Colonic mucosa (tissue), 4 donors: Measurements from ENCODE around the gene CNOT1. TPM values are rescaled to one million over a fixed set of nuclear protein-coding genes. Genes with fewer than 3 reads are reported as not detected.

ENCODE experiments used
- DNase-seq: peaks from one replicate; pipeline ENCODE4 v3.0.0-alpha.2; 2020
- H3K27ac ChIP-seq: fragments of 200-600 bp; one replicate; pipeline ENCODE4 v1.8.0; 2021
- H3K27me3 ChIP-seq: fragments of 200-600 bp; one replicate; pipeline ENCODE4 v1.8.0; 2021
- H3K36me3 ChIP-seq: fragments of 200-600 bp; one replicate; pipeline ENCODE4 v1.8.0; 2021
- H3K4me1 ChIP-seq: fragments of 200-600 bp; one replicate; pipeline ENCODE4 v1.8.0; 2021; ENCODE audit warnings: mild to moderate bottlenecking
- H3K4me3 ChIP-seq: fragments of 200-600 bp; one replicate; pipeline ENCODE4 v1.8.0; 2021
- H3K9ac ChIP-seq, 2 donors: one replicate each; pipeline ENCODE4 v1.7.0; 2013; ENCODE audit warnings: control low read depth in 2 of 2, low read depth in 2 of 2, low read length in 2 of 2
- H3K9me3 ChIP-seq: fragments of 200-600 bp; one replicate; pipeline ENCODE4 v1.8.0; 2021
- CTCF ChIP-seq: fragments of 200-600 bp; IDR thresholded peaks from one replicate; pipeline ENCODE4 v1.8.0; 2022; ENCODE audit warnings: antibody characterized with exemption, mild to moderate bottlenecking
- intact Hi-C: fragments of 100-400 bp; cut with DNase I; formaldehyde crosslinking; loops from one replicate; pipeline ENCODE4 v1.14.1; 2022
- total RNA-seq, 2 donors: library from RNA; stranded (reverse); fragmentation: NEBNext Ultra II Directional in 1 of 2; extraction: Animal tissue kit (Norgen Biotek cat#: 25700) in 1 of 2; gene quantifications; one replicate each; pipeline ENCODE4 v1.2.1, GENCODE V29; 2021
- donor health status: healthy.
- donor health status: DM: no; HTN: no; CAD: no.
- donor health status: DM: no; HTN: no; CAD: no.

The CNOT1 gene
- total RNA-seq, 2 donors from 2014 or later = 237 to 268 TPM

GRCh38 chr16:58508671-58509251, 120.9 kb downstream of the CNOT1 start:
- Histone ChIP-seq H3K9me3 (no peaks in the 10 kb centered on the region), H3K9ac (no peak overlapping the region), H3K27ac (no peak overlapping the region), H3K27me3 (no peaks in the 10 kb centered on the region), H3K36me3 (no peaks in the 10 kb centered on the region), H3K4me3 (no peak overlapping the region), H3K4me1 (no peaks in the 10 kb centered on the region)
- intact Hi-C loops = no loop called here
- TF ChIP-seq CTCF = no peak
- no peak for DNase-seq

- DNase-seq = no peak
- H3K9me3 ChIP-seq = no peaks in the 10 kb centered on the region
- no peaks in the 10 kb centered on the region for H3K36me3 ChIP-seq
- no peak overlapping the region for H3K4me3 ChIP-seq
- intact Hi-C loops = no loop called here
- no peaks in the 10 kb centered on the region for H3K27me3 ChIP-seq
- no peak overlapping the region for H3K9ac ChIP-seq
- no peaks in the 10 kb centered on the region for H3K4me1 ChIP-seq
- no peak overlapping the region for H3K27ac ChIP-seq
- TF ChIP-seq CTCF = no peak
These were observed 121.5 kb downstream of the CNOT1 start for GRCh38 chr16:58507963-58508670.

GRCh38 chr16:58507195-58507962, 122.2 kb downstream of the CNOT1 start:
- Histone ChIP-seq H3K9me3 (no peaks in the 10 kb centered on the region), H3K27me3 (no peaks in the 10 kb centered on the region), H3K36me3 (no peaks in the 10 kb centered on the region), H3K4me3 (no peak overlapping the region), H3K4me1 (no peaks in the 10 kb centered on the region), H3K27ac (no peak overlapping the region), H3K9ac (no peak overlapping the region)
- no peak for DNase-seq
- intact Hi-C loops = no loop called here
- TF ChIP-seq CTCF = no peak

GRCh38 chr16:58506241-58507194, 123.1 kb downstream of the CNOT1 start:
- no peak for TF ChIP-seq CTCF
- H3K4me1 ChIP-seq = peaks cover 4% of the 10 kb centered on the region
- H3K4me3 ChIP-seq = no peak overlapping the region
- intact Hi-C loops = no loop called here
- H3K9ac ChIP-seq = no peak overlapping the region
- no peak overlapping the region for H3K27ac ChIP-seq
- H3K36me3 ChIP-seq = no peaks in the 10 kb centered on the region
- no peaks in the 10 kb centered on the region for H3K9me3 ChIP-seq
- H3K27me3 ChIP-seq = peaks cover 8% of the 10 kb centered on the region
- no peak for DNase-seq
